ENCODE results near the gene MRPS18A. TPM values are rescaled to one million over a fixed set of nuclear protein-coding genes. Genes with fewer than 3 reads are reported as not detected.

Gene MRPS18A
- total RNA-seq, 1 donor from 2014 or later, result 31.9 TPM

GRCh38 chr6:43734294-43734665, 46.7 kb upstream of the MRPS18A start:
- intact Hi-C loops (cut with DNase I), result no loop called here
- peaks cover 7% of the 10 kb centered on the region for H3K4me1 ChIP-seq
- no peaks in the 10 kb centered on the region for H3K9me3 ChIP-seq
- no peak overlapping the region for H3K27ac ChIP-seq
- no peaks in the 10 kb centered on the region for H3K27me3 ChIP-seq
- DNase-seq (ENCODE audit: extremely low spot score in 2 of 2), result no peak
- no peaks in the 10 kb centered on the region for H3K36me3 ChIP-seq
- no peak for TF ChIP-seq POLR2AphosphoS5 (IDR thresholded peaks at IDR 0.05; ENCODE audit: insufficient read depth in 1 of 2, low read depth in 1 of 2)
- TF ChIP-seq POLR2A (IDR thresholded peaks at IDR 0.05), result no peak
- TF ChIP-seq CTCF (IDR thresholded peaks at IDR 0.05), result no peak
- H3K4me3 ChIP-seq, result no peak overlapping the region

- no peak for DNase-seq (ENCODE audit: extremely low spot score in 2 of 2)
- intact Hi-C loops (cut with DNase I), result no loop called here
- Histone ChIP-seq H3K9me3 (no peaks in the 10 kb centered on the region), H3K36me3 (no peaks in the 10 kb centered on the region), H3K4me1 (peaks cover 7% of the 10 kb centered on the region), H3K27me3 (no peaks in the 10 kb centered on the region), H3K4me3 (no peak overlapping the region), H3K27ac (no peak overlapping the region)
- no peak for TF ChIP-seq CTCF (IDR thresholded peaks at IDR 0.05)
- no peak for TF ChIP-seq POLR2AphosphoS5 (IDR thresholded peaks at IDR 0.05; ENCODE audit: insufficient read depth in 1 of 2, low read depth in 1 of 2)
- no peak for TF ChIP-seq POLR2A (IDR thresholded peaks at IDR 0.05)
Observed at GRCh38 chr6:43733471-43734293, 46.1 kb upstream of the MRPS18A start.

DNA sequence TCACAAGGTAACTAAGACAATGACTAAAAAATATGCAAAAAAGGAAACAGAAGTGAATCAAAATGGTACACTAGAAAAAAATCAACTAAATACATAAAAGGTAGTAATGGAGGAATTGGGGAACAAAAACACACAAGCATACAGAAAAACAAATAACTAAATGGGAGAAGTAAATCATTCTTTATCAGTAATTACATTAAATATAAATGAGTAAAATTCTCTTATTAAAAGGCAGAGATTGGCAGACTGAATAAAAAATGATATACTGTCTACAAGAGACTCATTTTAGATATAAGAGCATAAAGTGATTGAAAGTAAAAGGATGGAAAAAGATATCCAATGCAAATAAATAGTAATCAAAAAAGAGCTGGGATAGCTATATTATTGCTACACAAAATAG, 43.0 kb upstream of the MRPS18A start:
- Histone ChIP-seq H3K9me3 (no peaks in the 10 kb centered on the region), H3K4me3 (no peak overlapping the region), H3K27me3 (no peaks in the 10 kb centered on the region), H3K36me3 (no peaks in the 10 kb centered on the region), H3K27ac (no peak overlapping the region), H3K4me1 (peaks cover 11% of the 10 kb centered on the region)
- intact Hi-C loops (cut with DNase I), result no loop called here
- TF ChIP-seq CTCF (IDR thresholded peaks at IDR 0.05), result no peak
- TF ChIP-seq POLR2A (IDR thresholded peaks at IDR 0.05), result no peak
- TF ChIP-seq POLR2AphosphoS5 (IDR thresholded peaks at IDR 0.05; ENCODE audit: insufficient read depth in 1 of 2, low read depth in 1 of 2), result no peak
- DNase-seq (ENCODE audit: extremely low spot score in 2 of 2), result no peak

- DNase-seq (ENCODE audit: extremely low spot score in 2 of 2), result no peak
- Histone ChIP-seq H3K9me3 (no peaks in the 10 kb centered on the region), H3K27ac (no peak overlapping the region), H3K36me3 (no peaks in the 10 kb centered on the region), H3K4me1 (peaks cover 22% of the 10 kb centered on the region), H3K4me3 (no peak overlapping the region), H3K27me3 (no peaks in the 10 kb centered on the region)
- intact Hi-C loops (cut with DNase I), result no loop called here
- TF ChIP-seq CTCF (IDR thresholded peaks at IDR 0.05) (no peak), POLR2A (IDR thresholded peaks at IDR 0.05) (no peak), POLR2AphosphoS5 (IDR thresholded peaks at IDR 0.05; ENCODE audit: insufficient read depth in 1 of 2, low read depth in 1 of 2) (no peak)
Observed at GRCh38 chr6:43729537-43729936, 41.9 kb upstream of the MRPS18A start.

- intact Hi-C loops (cut with DNase I), result no loop called here
- no peak overlapping the region for H3K27ac ChIP-seq
- no peaks in the 10 kb centered on the region for H3K36me3 ChIP-seq
- no peak for TF ChIP-seq CTCF (IDR thresholded peaks at IDR 0.05)
- no peak for TF ChIP-seq POLR2AphosphoS5 (IDR thresholded peaks at IDR 0.05; ENCODE audit: insufficient read depth in 1 of 2, low read depth in 1 of 2)
- TF ChIP-seq POLR2A (IDR thresholded peaks at IDR 0.05), result no peak
- H3K4me3 ChIP-seq, result no peak overlapping the region
- no peaks in the 10 kb centered on the region for H3K9me3 ChIP-seq
- H3K4me1 ChIP-seq, result peaks cover 22% of the 10 kb centered on the region
- no peak for DNase-seq (ENCODE audit: extremely low spot score in 2 of 2)
- no peaks in the 10 kb centered on the region for H3K27me3 ChIP-seq
Observed at GRCh38 chr6:43728586-43728985, 41.0 kb upstream of the MRPS18A start.

All from vagina (tissue), 2 donors.